Stimulated activated CD4-positive, alpha-beta T cell treated with anti-CD3 and anti-CD28 coated beads, Interleukin-1b, Interleukin-23, amount 100 ng/mL, for 24 hours (primary cell): ENCODE data around the gene ENG.
"Not testable (repeated sequence)": the region's sequence is repeated elsewhere in the genome, so short reads cannot be mapped to it uniquely, and the experiment has no call there.

Experiments used
- DNase-seq, 4 experiments: peaks; one replicate each; pipeline ENCODE4 v3.0.0-alpha.2; 2020; ENCODE audit warnings: low read depth in 4 of 4, low spot score in 1 of 4

Gene ENG

GRCh38 chr9:127878652-127879390 lies 24.4 kb upstream of the ENG start:
- no peak for DNase-seq

- DNase-seq: no peak
Observed at GRCh38 chr9:127878001-127878651, 23.7 kb upstream of the ENG start.

GRCh38 chr9:127877566-127877998 lies 23.1 kb upstream of the ENG start, which contains the start of gene AK1:
Gene AK1 (minus strand): TSS chr9:127877675. CDS start chr9:127874617, 3,058 bp downstream.
- DNase-seq: no peak

GRCh38 chr9:127876764-127877562 lies 22.5 kb upstream of the ENG start:
- DNase-seq: no peak

GRCh38 chr9:127876026-127876763 lies 21.7 kb upstream of the ENG start:
- no peak for DNase-seq

GRCh38 chr9:127875306-127875966 lies 21.0 kb upstream of the ENG start:
- DNase-seq: no peak

GRCh38 chr9:127874301-127875221 lies 20.1 kb upstream of the ENG start:
- DNase-seq: no peak

GRCh38 chr9:127873886-127874285 lies 19.4 kb upstream of the ENG start:
- no peak for DNase-seq

- no peak for DNase-seq
Observed at GRCh38 chr9:127873223-127873691, 18.8 kb upstream of the ENG start.

- DNase-seq: no peak
Observed at GRCh38 chr9:127872369-127873222, 18.1 kb upstream of the ENG start.

- DNase-seq: no peak
Observed at GRCh38 chr9:127871531-127871930, 17.1 kb upstream of the ENG start.

GRCh38 chr9:127870887-127871286 lies 16.4 kb upstream of the ENG start:
- DNase-seq: no peak

- DNase-seq: not testable (repeated sequence)
Observed at GRCh38 chr9:127870153-127870491, 15.7 kb upstream of the ENG start.

- DNase-seq: peak; percentile 65 to 82 (median 68)
Observed at GRCh38 chr9:127869310-127870152, 15.1 kb upstream of the ENG start.

GRCh38 chr9:127868278-127868902 lies 13.9 kb upstream of the ENG start:
- no peak for DNase-seq

- no peak for DNase-seq
Observed at GRCh38 chr9:127867356-127868277, 13.2 kb upstream of the ENG start.
